ENCODE measurements around the gene METTL23.
"Not testable (repeated sequence)": the region's sequence is repeated elsewhere in the genome, so short reads cannot be mapped to it uniquely, and the experiment has no call there.

The METTL23 gene

GRCh38 chr17:76687298-76688164, 39.1 kb upstream of the METTL23 start:
- H3K27ac Mint-ChIP-seq, result no peak overlapping the region
- no peaks in the 10 kb centered on the region for H3K27me3 Mint-ChIP-seq (ENCODE audit: low read depth)
- no peaks in the 10 kb centered on the region for H3K36me3 Mint-ChIP-seq (ENCODE audit: low read depth)
- no peaks in the 10 kb centered on the region for H3K9me3 Mint-ChIP-seq
- H3K4me1 Mint-ChIP-seq (ENCODE audit: low read depth), result no peaks in the 10 kb centered on the region
- H3K4me3 Mint-ChIP-seq, result no peak overlapping the region

DNA sequence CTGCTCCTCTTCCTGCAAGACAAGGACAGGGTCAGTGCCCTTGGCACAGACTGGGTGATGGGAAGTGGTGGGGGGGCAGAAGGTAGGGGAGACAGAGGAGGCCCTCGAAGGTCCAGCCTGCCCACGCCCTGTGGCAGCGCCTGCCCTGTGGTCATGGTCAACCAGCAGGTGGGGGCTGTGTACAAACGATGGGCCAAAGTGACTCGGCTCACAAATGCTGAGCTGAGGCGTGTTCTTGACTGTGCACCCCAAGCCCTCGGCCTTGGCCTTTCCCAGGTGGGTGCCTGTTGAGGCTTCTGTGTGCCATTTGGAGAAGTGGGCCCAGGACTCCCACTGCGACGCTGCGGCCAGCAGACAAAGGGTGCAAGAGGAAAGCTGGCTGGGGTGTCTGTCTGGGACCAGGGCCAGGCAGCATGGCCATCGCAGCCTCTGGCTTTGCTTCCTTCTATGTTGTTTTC, 38.4 kb upstream of the METTL23 start:
- Mint-ChIP-seq H3K27me3 (ENCODE audit: low read depth) (no peaks in the 10 kb centered on the region), H3K27ac (no peak overlapping the region), H3K9me3 (no peaks in the 10 kb centered on the region), H3K36me3 (ENCODE audit: low read depth) (no peaks in the 10 kb centered on the region), H3K4me1 (ENCODE audit: low read depth) (no peaks in the 10 kb centered on the region), H3K4me3 (no peak overlapping the region)

GRCh38 chr17:76689859-76690258, 36.8 kb upstream of the METTL23 start:
- Mint-ChIP-seq H3K36me3 (ENCODE audit: low read depth) (no peaks in the 10 kb centered on the region), H3K27ac (no peak overlapping the region), H3K9me3 (no peaks in the 10 kb centered on the region), H3K27me3 (ENCODE audit: low read depth) (no peaks in the 10 kb centered on the region), H3K4me1 (ENCODE audit: low read depth) (no peaks in the 10 kb centered on the region), H3K4me3 (no peak overlapping the region)

DNA sequence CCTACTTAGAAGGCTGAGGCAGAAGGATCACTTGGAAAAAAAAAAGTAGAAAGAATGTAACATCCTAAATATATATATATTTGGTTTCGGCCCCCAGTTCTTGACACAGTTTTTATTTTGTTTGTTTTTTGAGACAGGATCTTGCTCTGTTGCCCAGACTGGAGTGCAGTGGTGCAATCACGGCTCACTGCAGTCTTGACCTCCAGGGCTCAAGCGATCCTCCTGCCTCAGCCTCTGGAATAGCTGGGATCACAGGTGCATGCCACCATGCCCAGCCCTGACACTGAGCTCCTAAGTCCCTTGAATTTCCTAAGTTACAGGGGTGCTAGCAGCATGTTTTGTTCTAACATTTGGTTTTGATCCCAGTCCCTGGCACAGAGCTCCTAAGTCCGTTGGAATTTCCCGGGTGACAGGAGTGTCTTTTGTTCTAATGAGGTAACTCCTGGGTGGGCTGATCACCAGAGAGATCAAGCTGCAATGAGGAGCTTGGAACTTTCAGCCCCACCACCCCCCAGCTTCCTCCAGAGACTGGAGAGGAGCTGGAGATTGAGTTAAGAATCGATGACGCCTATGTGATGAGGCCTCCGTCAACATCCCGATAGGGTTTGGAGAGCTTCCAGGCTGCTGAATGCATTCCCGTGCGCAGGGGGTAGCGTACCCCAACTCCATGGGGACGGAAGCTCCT, 35.9 kb upstream of the METTL23 start:
- no peak overlapping the region for H3K27ac Mint-ChIP-seq
- no peaks in the 10 kb centered on the region for H3K27me3 Mint-ChIP-seq (ENCODE audit: low read depth)
- H3K9me3 Mint-ChIP-seq, result no peaks in the 10 kb centered on the region
- peaks cover 1% of the 10 kb centered on the region for H3K4me1 Mint-ChIP-seq (ENCODE audit: low read depth)
- no peak overlapping the region for H3K4me3 Mint-ChIP-seq
- no peaks in the 10 kb centered on the region for H3K36me3 Mint-ChIP-seq (ENCODE audit: low read depth)

GRCh38 chr17:76691379-76692191, 35.1 kb upstream of the METTL23 start:
- Mint-ChIP-seq H3K27me3 (ENCODE audit: low read depth) (no peaks in the 10 kb centered on the region), H3K4me3 (no peak overlapping the region), H3K9me3 (no peaks in the 10 kb centered on the region), H3K27ac (no peak overlapping the region), H3K36me3 (ENCODE audit: low read depth) (no peaks in the 10 kb centered on the region), H3K4me1 (ENCODE audit: low read depth) (peaks cover 1% of the 10 kb centered on the region)

- H3K4me3 Mint-ChIP-seq, result no peak overlapping the region
- no peaks in the 10 kb centered on the region for H3K9me3 Mint-ChIP-seq
- H3K27ac Mint-ChIP-seq, result no peak overlapping the region
- no peaks in the 10 kb centered on the region for H3K27me3 Mint-ChIP-seq (ENCODE audit: low read depth)
- no peaks in the 10 kb centered on the region for H3K36me3 Mint-ChIP-seq (ENCODE audit: low read depth)
- H3K4me1 Mint-ChIP-seq (ENCODE audit: low read depth), result peaks cover 4% of the 10 kb centered on the region
Measured at GRCh38 chr17:76695059-76695831, 31.4 kb upstream of the METTL23 start.

- H3K4me1 Mint-ChIP-seq (ENCODE audit: low read depth), result peaks cover 4% of the 10 kb centered on the region
- no peak overlapping the region for H3K27ac Mint-ChIP-seq
- H3K4me3 Mint-ChIP-seq, result no peak overlapping the region
- H3K27me3 Mint-ChIP-seq (ENCODE audit: low read depth), result no peaks in the 10 kb centered on the region
- H3K9me3 Mint-ChIP-seq, result no peaks in the 10 kb centered on the region
- no peaks in the 10 kb centered on the region for H3K36me3 Mint-ChIP-seq (ENCODE audit: low read depth)
Measured at GRCh38 chr17:76696763-76697701, 29.6 kb upstream of the METTL23 start.

DNA sequence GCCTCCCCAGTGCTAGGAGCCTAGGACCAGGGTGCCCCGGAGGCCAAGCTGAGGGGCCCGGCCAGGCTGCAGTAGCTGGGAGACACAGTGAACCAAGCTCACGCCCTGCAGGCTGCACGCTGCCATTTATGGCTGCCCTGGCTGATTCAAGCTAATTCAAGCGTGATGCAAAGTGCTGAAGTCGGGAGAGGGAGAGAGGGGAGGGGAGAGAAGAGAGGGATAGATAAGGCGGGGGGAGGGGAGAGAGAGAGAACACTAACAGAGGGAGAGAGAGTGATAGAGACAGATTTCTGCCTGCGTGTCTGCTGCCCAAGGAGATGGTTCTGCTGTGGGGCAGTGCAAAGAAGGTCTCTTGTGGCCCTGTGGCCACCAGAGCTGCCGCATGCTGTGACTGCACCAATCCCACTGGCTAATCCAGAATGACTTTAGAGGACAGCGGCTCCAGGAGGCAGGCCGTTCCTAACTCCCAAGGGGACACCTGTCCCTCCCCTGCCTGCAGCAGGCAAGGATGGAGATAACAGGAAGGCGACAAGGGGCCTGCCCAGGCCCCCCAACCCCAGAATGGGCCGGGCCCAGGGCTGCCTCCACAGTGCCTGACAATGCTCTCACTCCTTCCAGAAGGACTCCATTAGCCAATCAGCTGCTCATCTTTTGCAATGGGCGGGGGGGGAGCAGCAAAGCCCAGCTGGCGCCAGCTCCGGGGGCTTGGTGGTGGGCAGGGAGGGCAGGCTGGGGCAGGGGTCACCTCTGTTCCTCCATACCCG, 28.8 kb upstream of the METTL23 start:
- Mint-ChIP-seq H3K27me3 (ENCODE audit: low read depth) (no peaks in the 10 kb centered on the region), H3K27ac (no peak overlapping the region), H3K36me3 (ENCODE audit: low read depth) (no peaks in the 10 kb centered on the region), H3K4me3 (no peak overlapping the region), H3K9me3 (no peaks in the 10 kb centered on the region), H3K4me1 (ENCODE audit: low read depth) (peaks cover 4% of the 10 kb centered on the region)

GRCh38 chr17:76698466-76698977, 28.1 kb upstream of the METTL23 start:
- not testable (repeated sequence) for H3K27me3 Mint-ChIP-seq (ENCODE audit: low read depth); H3K27ac Mint-ChIP-seq; H3K9me3 Mint-ChIP-seq; H3K4me1 Mint-ChIP-seq (ENCODE audit: low read depth); H3K4me3 Mint-ChIP-seq; H3K36me3 Mint-ChIP-seq (ENCODE audit: low read depth)

- Mint-ChIP-seq H3K4me3 (no peak overlapping the region), H3K4me1 (ENCODE audit: low read depth) (peaks cover 3% of the 10 kb centered on the region), H3K36me3 (ENCODE audit: low read depth) (no peaks in the 10 kb centered on the region), H3K27me3 (ENCODE audit: low read depth) (no peaks in the 10 kb centered on the region), H3K9me3 (no peaks in the 10 kb centered on the region), H3K27ac (no peak overlapping the region)
Measured at GRCh38 chr17:76700270-76700616, 26.4 kb upstream of the METTL23 start.

DNA sequence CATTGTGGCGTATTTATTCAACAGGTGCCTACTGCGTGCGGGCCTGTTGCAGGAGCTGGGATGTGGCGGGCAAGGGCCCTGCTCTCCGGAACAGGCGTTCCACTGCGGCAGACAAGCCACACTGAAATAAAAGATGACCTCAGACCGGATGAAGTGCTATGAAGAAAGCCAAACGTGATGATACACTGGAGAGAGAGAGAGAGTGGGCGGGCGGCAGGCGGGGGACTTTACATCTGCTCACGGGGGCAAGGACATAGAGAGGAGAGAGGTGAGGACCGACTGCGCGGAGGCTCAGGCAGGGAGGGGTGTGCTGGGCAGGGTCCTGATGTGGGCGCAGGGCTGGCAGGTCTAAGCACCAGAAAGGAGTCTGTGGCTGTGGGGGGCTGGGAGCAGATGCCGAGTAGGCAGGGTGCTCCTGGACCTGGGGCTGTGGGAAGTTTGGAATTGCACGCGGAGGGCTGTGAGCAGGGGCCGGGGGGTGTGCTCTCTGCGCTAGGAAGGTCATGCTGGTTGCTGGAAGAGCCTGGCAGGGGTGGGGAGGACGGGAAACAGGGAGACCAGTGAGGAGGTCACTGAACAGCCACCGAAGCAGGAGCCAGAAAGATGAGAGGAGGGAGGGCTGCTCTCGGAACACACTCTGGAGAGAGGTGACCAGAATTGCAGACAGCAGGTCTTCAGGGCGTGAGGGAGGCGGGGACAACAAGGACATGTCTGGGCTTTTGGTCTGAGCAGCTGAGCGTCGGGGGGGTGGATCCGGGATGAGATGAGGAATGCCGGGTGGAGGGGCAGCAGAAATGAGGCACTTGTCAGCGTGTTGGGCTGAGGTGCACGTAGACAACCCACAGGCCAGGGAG, 25.8 kb upstream of the METTL23 start:
- H3K4me3 Mint-ChIP-seq, result no peak overlapping the region
- no peaks in the 10 kb centered on the region for H3K27me3 Mint-ChIP-seq (ENCODE audit: low read depth)
- peaks cover 3% of the 10 kb centered on the region for H3K4me1 Mint-ChIP-seq (ENCODE audit: low read depth)
- H3K27ac Mint-ChIP-seq, result no peak overlapping the region
- H3K36me3 Mint-ChIP-seq (ENCODE audit: low read depth), result no peaks in the 10 kb centered on the region
- no peaks in the 10 kb centered on the region for H3K9me3 Mint-ChIP-seq

DNA sequence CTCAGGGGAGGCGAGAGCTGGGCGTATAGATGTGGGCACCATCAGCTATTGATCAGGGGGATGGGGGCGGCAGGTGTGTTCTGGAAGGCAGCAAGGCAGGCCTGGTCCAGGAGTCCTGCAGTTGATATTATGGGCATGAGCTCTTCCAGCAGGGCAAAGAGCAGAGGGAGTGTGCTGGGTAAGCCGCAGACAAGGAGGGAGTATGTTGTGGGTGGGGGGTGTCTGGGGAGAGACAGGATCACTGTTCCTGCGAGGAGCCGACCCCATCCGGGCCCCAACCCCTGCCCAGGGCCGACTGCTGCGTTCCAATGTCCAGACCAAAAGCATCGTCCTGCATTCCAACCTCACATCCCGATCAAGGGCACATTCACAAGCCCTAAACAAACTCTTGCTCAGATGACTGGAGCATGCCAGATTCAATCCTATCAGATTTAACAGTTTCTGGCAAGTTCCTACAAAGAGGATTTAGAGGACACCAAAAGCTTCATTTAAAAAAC, 25.1 kb upstream of the METTL23 start:
- H3K4me1 Mint-ChIP-seq (ENCODE audit: low read depth), result peaks cover 3% of the 10 kb centered on the region
- H3K36me3 Mint-ChIP-seq (ENCODE audit: low read depth), result no peaks in the 10 kb centered on the region
- H3K9me3 Mint-ChIP-seq, result no peaks in the 10 kb centered on the region
- no peak overlapping the region for H3K4me3 Mint-ChIP-seq
- no peaks in the 10 kb centered on the region for H3K27me3 Mint-ChIP-seq (ENCODE audit: low read depth)
- no peak overlapping the region for H3K27ac Mint-ChIP-seq
